Frontal cortex (tissue), 4 donors: ENCODE measurements around the gene VGF. TPM values are rescaled to one million over a fixed set of nuclear protein-coding genes. Genes with fewer than 3 reads are reported as not detected.
"Not testable (repeated sequence)": the region's sequence is repeated elsewhere in the genome, so short reads cannot be mapped to it uniquely, and the experiment has no call there.

ENCODE experiments used
- DNase-seq, 2 donors: peaks; one replicate each; pipeline ENCODE4 v3.0.0; 2012; ENCODE audit warnings: low spot score in 2 of 2
- FAIRE-seq: peaks from 2 replicates; lab custom pipeline; 2012; peaks lifted over from hg19 to GRCh38; lab: Jason Lieb, UNC
- total RNA-seq: library from RNA; depleted of rRNA; stranded (reverse); fragments of >200 nt; gene quantifications from one replicate; pipeline ENCODE4 v1.2.3, GENCODE V29; 2014
- donor health status: control.
- donor health status: control.
- donor health status: control.

Gene VGF
- total RNA-seq, 1 donor from 2014 or later: 7.7 TPM

DNA sequence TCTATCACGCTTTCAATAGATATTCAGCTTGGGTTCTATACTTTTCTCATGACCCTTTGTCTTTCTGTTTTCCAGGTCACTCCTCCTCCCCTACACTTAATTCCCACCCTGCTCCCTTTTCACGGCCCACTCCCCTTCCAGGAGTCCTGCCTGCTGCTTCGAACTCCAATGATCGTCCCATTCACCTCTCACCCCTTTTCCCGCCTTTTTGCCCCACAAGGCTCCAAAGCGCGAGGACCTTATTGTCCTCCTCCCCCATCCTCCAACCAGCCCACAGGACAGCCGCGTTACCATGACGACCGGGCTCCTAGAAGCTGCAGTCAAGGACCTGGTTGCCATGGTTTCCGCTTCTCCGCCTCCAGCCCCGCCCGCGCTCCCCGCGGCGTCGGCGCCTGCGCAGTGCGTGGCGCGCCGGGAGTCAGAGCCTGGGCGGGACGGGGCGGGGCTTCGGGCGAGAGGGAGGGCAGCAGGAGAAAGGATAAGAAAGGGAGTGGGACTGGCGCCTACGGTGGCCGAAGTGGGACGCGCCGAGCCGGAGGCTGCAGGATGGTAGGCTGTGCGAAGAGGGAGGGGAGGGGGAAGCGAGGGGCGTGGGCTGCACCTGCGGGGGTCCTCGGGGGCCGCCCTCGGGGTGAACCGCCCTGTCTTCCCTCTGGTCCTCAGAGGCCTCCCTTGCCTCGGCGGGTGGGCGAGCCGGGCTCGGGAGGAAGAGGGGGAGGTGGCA lies 11.2 kb downstream of the VGF start, which contains the start of gene AP1S1:
Gene AP1S1, plus strand, starts transcription at position 508 of the 724 bp plus-strand sequence. Its CDS starts 39 bp downstream, at position 547.
- no peak for FAIRE-seq
- peak; percentile 98 to 99 for DNase-seq

GRCh38 chr7:101151908-101152651 lies 13.3 kb downstream of the VGF start:
- FAIRE-seq (no peak), DNase-seq (no peak)

DNA sequence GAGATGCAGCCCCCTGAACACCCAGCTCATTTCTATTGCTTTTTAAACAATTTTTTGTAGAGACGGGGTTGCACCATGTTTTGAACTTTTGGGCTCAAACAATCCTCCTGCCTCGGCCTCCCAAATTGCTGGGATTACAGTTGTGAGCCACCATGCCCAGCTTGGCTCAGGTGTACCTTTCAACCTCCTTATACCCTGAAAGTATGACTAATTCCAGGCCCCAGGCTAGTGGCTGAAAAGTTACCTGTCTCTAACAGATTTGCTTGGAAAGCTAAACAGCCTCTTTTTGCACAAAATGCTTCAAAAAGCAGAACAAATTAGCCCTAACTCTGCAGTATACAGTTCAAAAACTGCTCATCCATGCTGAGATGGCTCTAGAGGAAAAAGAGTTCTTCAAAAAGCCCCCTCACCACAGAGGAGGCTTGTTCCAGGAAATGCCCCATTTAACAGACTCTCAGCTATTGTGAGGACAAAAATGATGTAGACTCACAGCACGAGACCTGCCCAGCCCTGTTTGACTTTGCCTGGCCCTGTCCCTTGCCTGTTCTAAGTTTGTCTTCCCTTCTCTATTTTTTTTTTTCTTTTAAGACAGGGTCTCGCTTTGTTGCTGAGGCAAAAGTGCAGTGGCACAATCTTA lies 24.5 kb downstream of the VGF start:
- FAIRE-seq (no peak), DNase-seq (no peak)

DNA sequence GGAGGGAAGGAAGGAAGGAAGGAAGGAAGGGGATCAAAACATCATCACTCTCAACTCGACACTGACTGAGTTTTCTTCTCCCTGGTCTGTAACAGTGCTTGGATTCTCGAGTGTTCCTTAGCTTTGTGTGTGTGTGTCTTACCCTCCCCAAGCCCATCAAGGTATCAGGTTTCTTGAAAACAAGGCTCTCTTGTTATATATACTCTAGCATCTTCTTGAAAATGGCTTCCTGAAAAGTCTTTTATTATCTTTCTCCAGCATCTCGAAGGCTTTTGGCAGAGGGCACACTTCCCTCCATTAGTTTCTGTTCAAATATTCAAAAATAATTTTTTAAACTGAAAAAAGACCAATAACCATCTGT lies 25.1 kb downstream of the VGF start:
- FAIRE-seq: no peak

DNA sequence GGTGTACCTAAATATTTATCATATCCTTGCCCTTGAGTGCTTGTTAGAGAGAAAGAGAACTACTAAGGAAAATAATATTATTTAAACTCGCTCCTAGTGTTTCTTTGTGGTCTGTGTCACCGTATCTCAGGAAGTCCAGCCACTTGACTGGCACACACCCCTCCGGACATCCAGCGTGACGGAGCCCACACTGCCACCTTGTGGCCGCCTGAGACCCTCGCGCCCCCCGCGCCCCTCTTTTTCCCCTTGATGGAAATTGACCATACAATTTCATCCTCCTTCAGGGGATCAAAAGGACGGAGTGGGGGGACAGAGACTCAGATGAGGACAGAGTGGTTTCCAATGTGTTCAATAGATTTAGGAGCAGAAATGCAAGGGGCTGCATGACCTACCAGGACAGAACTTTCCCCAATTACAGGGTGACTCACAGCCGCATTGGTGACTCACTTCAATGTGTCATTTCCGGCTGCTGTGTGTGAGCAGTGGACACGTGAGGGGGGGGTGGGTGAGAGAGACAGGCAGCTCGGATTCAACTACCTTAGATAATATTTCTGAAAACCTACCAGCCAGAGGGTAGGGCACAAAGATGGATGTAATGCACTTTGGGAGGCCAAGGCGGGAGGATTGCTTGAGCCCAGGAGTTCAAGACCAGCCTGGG lies 27.0 kb downstream of the VGF start:
- DNase-seq (no peak), FAIRE-seq (no peak)

More for the DNA sequence above, 25.1 kb downstream of the VGF start:
- DNase-seq: no peak

DNA sequence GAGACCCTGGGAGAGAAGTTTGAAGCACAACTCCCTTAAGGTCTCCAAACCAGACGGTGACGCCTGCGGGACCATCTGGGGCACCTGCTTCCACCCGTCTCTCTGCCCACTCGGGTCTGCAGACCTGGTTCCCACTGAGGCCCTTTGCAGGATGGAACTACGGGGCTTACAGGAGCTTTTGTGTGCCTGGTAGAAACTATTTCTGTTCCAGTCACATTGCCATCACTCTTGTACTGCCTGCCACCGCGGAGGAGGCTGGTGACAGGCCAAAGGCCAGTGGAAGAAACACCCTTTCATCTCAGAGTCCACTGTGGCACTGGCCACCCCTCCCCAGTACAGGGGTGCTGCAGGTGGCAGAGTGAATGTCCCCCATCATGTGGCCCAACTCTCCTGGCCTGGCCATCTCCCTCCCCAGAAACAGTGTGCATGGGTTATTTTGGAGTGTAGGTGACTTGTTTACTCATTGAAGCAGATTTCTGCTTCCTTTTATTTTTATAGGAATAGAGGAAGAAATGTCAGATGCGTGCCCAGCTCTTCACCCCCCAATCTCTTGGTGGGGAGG lies 27.6 kb downstream of the VGF start:
- FAIRE-seq (no peak), DNase-seq (no peak)

- no peak for FAIRE-seq
- DNase-seq: no peak
Measured at GRCh38 chr7:101134399-101134980, 30.9 kb downstream of the VGF start.

DNA sequence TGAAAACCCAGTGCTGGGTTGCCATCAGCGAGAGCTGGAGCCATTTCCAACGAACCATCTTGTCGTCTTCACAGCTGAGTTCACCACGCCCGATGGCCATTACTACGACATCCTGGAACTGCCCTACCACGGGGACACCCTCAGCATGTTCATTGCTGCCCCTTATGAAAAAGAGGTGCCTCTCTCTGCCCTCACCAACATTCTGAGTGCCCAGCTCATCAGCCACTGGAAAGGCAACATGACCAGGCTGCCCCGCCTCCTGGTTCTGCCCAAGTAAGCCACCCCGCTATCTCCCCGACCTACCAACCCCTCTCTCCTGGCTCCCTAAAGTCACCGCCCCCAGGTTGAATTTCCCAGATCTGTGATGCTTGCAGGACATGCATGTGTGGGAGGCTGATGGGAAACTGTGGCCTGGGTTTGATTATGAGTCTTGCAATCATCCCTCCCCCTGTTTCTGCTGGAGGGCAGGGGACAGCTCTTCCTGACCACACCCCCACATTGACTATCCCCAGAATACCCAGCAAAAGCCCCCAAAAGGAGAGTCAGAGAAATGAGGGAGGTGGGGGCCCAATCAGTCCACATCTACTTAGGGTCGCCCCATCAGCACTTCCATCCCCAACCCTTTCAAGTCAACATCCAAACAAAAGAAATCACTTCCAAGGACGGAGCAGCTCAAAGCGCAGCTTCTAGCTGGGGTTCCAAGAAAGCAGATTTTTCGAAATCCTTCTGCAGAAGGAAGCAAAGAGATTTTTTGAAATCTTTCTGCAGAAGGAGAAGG lies 31.6 kb downstream of the VGF start:
- no peak for DNase-seq
- no peak for FAIRE-seq

- not testable (repeated sequence) for DNase-seq, FAIRE-seq
Measured at GRCh38 chr7:101132626-101133600, 32.5 kb downstream of the VGF start.

GRCh38 chr7:101129603-101130117 lies 35.7 kb downstream of the VGF start:
- no peak for DNase-seq
- FAIRE-seq: no peak

- DNase-seq (no peak), FAIRE-seq (no peak)
Measured at GRCh38 chr7:101128040-101128834, 37.1 kb downstream of the VGF start.

- FAIRE-seq (no peak), DNase-seq (no peak)
Measured at GRCh38 chr7:101127460-101128039, 37.8 kb downstream of the VGF start.

DNA sequence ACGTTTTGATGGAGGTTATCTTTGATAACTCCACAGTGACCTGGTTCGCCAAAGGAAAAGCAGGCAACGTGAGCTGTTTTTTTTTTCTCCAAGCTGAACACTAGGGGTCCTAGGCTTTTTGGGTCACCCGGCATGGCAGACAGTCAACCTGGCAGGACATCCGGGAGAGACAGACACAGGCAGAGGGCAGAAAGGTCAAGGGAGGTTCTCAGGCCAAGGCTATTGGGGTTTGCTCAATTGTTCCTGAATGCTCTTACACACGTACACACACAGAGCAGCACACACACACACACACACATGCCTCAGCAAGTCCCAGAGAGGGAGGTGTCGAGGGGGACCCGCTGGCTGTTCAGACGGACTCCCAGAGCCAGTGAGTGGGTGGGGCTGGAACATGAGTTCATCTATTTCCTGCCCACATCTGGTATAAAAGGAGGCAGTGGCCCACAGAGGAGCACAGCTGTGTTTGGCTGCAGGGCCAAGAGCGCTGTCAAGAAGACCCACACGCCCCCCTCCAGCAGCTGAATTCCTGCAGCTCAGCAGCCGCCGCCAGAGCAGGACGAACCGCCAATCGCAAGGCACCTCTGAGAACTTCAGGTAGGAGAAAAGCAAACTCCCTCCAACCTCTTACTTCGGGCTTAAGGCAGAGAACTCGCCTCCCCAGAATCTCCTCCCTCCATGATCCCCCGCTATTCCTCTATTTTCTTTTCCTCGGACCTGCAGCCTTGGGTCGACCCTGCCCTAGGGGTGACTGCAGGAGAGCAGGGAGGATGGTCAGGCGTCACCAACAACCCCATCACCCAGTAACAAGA lies 38.5 kb downstream of the VGF start, which contains the start of gene SERPINE1:
Gene SERPINE1, plus strand, starts transcription at position 454 of the 809 bp plus-strand sequence. CDS start 1,290 bp downstream, outside the sequence.
- peak in 1 of 2 donors; percentile 69 for DNase-seq
- FAIRE-seq: no peak

DNA sequence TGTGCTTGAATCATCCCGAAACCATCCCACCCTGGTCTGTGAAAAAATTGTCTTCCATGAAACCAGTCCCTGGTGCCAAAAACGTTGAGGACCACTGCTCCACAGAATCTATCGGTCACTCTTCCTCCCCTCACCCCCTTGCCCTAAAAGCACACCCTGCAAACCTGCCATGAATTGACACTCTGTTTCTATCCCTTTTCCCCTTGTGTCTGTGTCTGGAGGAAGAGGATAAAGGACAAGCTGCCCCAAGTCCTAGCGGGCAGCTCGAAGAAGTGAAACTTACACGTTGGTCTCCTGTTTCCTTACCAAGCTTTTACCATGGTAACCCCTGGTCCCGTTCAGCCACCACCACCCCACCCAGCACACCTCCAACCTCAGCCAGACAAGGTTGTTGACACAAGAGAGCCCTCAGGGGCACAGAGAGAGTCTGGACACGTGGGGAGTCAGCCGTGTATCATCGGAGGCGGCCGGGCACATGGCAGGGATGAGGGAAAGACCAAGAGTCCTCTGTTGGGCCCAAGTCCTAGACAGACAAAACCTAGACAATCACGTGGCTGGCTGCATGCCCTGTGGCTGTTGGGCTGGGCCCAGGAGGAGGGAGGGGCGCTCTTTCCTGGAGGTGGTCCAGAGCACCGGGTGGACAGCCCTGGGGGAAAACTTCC lies 39.2 kb downstream of the VGF start:
- DNase-seq (peak in 1 of 2 donors; percentile 45), FAIRE-seq (no peak)
